HepG2 (cell line): ENCODE data around the gene ZC3H18. TPM values are rescaled to one million over a fixed set of nuclear protein-coding genes. Genes with fewer than 3 reads are reported as not detected.

ENCODE experiments used
- ATAC-seq: fragments of 200-7000 bp; cut with Tn5 transposase; 3 replicates; pipeline ENCODE4 v1.9.1; 2020; ENCODE audit warnings: mild to moderate bottlenecking, moderate library complexity
- BruUV-seq: library from RNA; stranded (reverse); fragments of 400-500 nt; replicated peaks from 2 replicates; lab custom pipeline; 2021; lab: Mats Ljungman, UMichigan
- CTCF ChIA-PET: fragments of 300-600 bp; formaldehyde crosslinking; extraction: SDS; loops from one replicate; lab custom pipeline; 2021; ENCODE audit warnings: low total read pairs, inconsistent platforms, low intra/inter-chr PET ratio; lab: Yijun Ruan, JAX
- POLR2A ChIA-PET: fragments of 350-600 bp; sonication (Branson Sonifier 250); formaldehyde crosslinking; loops from one replicate; lab custom pipeline; 2020; ENCODE audit warnings: antibody characterized with exemption, inconsistent platforms; lab: Yijun Ruan, JAX
- DNase-seq: peaks from one replicate; pipeline ENCODE4 v3.0.0-alpha.2; 2015; ENCODE audit warnings: low spot score
- FAIRE-seq: peaks from 3 replicates; lab custom pipeline; 2011; peaks lifted over from hg19 to GRCh38; lab: Jason Lieb, UNC
- H2AFZ ChIP-seq: one replicate; pipeline ENCODE4 v1.6.1; 2011; ENCODE audit warnings: low read length, inconsistent platforms
- H3K27ac ChIP-seq: fragments of 300-600 bp; 3 replicates; pipeline ENCODE4 v1.8.0; 2011; ENCODE audit warnings: mixed run types, mild to moderate bottlenecking, mixed read lengths, low read length, inconsistent platforms; ENCODE audit not compliant: insufficient read depth; ENCODE audit errors: extremely low read length
- H3K27me3 ChIP-seq, 2 experiments: fragments of 200-600 bp in 1 of 2; 2 replicates in 1 of 2; 3 replicates in 1 of 2; pipeline versions ENCODE4 v1.6.0 to v1.8.0; 2011; ENCODE audit warnings: low read length in 2 of 2, mild to moderate bottlenecking in 2 of 2, moderate library complexity in 2 of 2, inconsistent platforms in 1 of 2; ENCODE audit not compliant: insufficient read depth in 2 of 2, control insufficient read depth in 1 of 2
- H3K36me3 ChIP-seq, 2 experiments: fragments of 200-600 bp in 1 of 2; replicated peaks in 1 of 2; 2 replicates in 1 of 2; 3 replicates in 1 of 2; pipeline versions ENCODE4 v1.5.1 to v1.8.0; 2011; ENCODE audit warnings: low read length in 2 of 2, inconsistent platforms in 1 of 2; ENCODE audit not compliant: insufficient read depth in 2 of 2, control insufficient read depth in 1 of 2
- H3K4me1 ChIP-seq: 2 replicates; pipeline ENCODE4 v1.5.1; 2012; ENCODE audit warnings: low read length, inconsistent platforms; ENCODE audit not compliant: insufficient read depth
- H3K4me2 ChIP-seq: 2 replicates; pipeline ENCODE4 v1.6.0; 2011; ENCODE audit warnings: low read depth, low read length, inconsistent platforms
- H3K4me3 ChIP-seq, 3 experiments: fragments of 200-600 bp in 1 of 3; sonication (generic), shearing (Covaris generic) in 1 of 3; replicated peaks in 1 of 3; 2 replicates each; pipeline ENCODE4 v1.5.1; 2011 to 2016; ENCODE audit warnings: low read length in 3 of 3, inconsistent platforms in 2 of 3, low read depth in 2 of 3, mild to moderate bottlenecking in 2 of 3, control low read depth in 1 of 3, mixed read lengths in 1 of 3; ENCODE audit not compliant: insufficient read depth in 1 of 3
- H3K79me2 ChIP-seq: one replicate; pipeline ENCODE4 v1.6.1; 2011; ENCODE audit warnings: low read length, inconsistent platforms; ENCODE audit not compliant: insufficient read depth
- H3K9ac ChIP-seq: 2 replicates; pipeline ENCODE4 v1.6.0; 2011; ENCODE audit warnings: mild to moderate bottlenecking, low read depth, low read length, inconsistent platforms; ENCODE audit not compliant: insufficient read depth
- H3K9me3 ChIP-seq: 2 replicates; pipeline ENCODE4 v1.5.1; 2012; ENCODE audit warnings: mild to moderate bottlenecking, low read length
- H4K20me1 ChIP-seq: 2 replicates; pipeline ENCODE4 v1.6.0; 2011; ENCODE audit warnings: inconsistent platforms, mild to moderate bottlenecking, low read length, moderate library complexity; ENCODE audit not compliant: insufficient read depth
- AHR ChIP-seq: IDR thresholded peaks from 2 replicates; pipeline ENCODE4 v1.6.1; 2018; ENCODE audit warnings: missing genetic modification reagents, missing compliant biosample characterization
- DZIP1 ChIP-seq: sonication (generic); formaldehyde crosslinking; IDR thresholded peaks from 2 replicates; pipeline ENCODE4 v1.5.0; 2020; ENCODE audit warnings: mild to moderate bottlenecking, missing genetic modification reagents
- EZH2 ChIP-seq: conservative IDR thresholded peaks from 2 replicates; pipeline ENCODE4 v1.6.1; 2012; ENCODE audit warnings: mild to moderate bottlenecking, low read depth, low read length, moderate library complexity
- FOXO4 ChIP-seq: sonication (generic); formaldehyde crosslinking; conservative IDR thresholded peaks from 2 replicates; pipeline ENCODE4 v1.8.1; 2023; ENCODE audit warnings: missing genetic modification reagents
- KDM2A ChIP-seq: sonication (generic); formaldehyde crosslinking; IDR thresholded peaks from 2 replicates; pipeline ENCODE4 v1.4.0; 2020; ENCODE audit warnings: low read depth, missing genetic modification reagents, borderline replicate concordance
- MYPOP ChIP-seq: sonication (generic); formaldehyde crosslinking; IDR thresholded peaks from 2 replicates; pipeline ENCODE4 v1.8.1; 2023; ENCODE audit warnings: mild to moderate bottlenecking, moderate library complexity, missing genetic modification reagents
- RBM39 ChIP-seq: fragments of 200-400 bp; formaldehyde crosslinking; IDR thresholded peaks from one replicate; pipeline ENCODE4 v1.6.1; 2018; ENCODE audit warnings: antibody characterized with exemption, mild to moderate bottlenecking, low read depth, low read length; ENCODE audit not compliant: poor library complexity, severe bottlenecking
- SRY ChIP-seq: sonication (generic); formaldehyde crosslinking; IDR thresholded peaks from 2 replicates; pipeline ENCODE4 v1.8.0; 2022; ENCODE audit warnings: mild to moderate bottlenecking, missing genetic modification reagents
- ZNF512B ChIP-seq: sonication (generic); formaldehyde crosslinking; IDR thresholded peaks from 2 replicates; pipeline ENCODE4 v1.5.1; 2020; ENCODE audit warnings: missing genetic modification reagents, mild to moderate bottlenecking, borderline replicate concordance
- ZNF710 ChIP-seq: sonication (generic); formaldehyde crosslinking; IDR thresholded peaks from 2 replicates; pipeline ENCODE4 v1.5.0; 2020; ENCODE audit warnings: mild to moderate bottlenecking, missing genetic modification reagents, borderline replicate concordance
- WGBS: methylation state at CpG from one replicate; pipeline ENCODE4 v1.1.6; 2017; ENCODE audit warnings: low lambda C conversion rate; 5-methylcytosine and 5-hydroxymethylcytosine counted together
- in situ Hi-C: cut with HindIII; loops from 2 replicates; pipeline ENCODE4 v1.10.0; 2017; ENCODE audit warnings: low pct_unique_long_range_greater_than_20kb; ENCODE audit not compliant: extremely low pct_ligation_motif_present
- intact Hi-C: fragments of 100-400 bp; cut with micrococcal nuclease; formaldehyde crosslinking; loops from one replicate; pipeline ENCODE4 v1.10.0; 2022; ENCODE audit not compliant: unreplicated experiment
- polyA plus RNA-seq, 8 experiments: library from polyadenylated mRNA; depleted of rRNA in 3 of 8; stranded (reverse) in 7 of 8; unstranded in 1 of 8; fragments of >200 nt; fragmentation: Illumina TruSeq in 4 of 8; extraction: Trizol in 4 of 8; gene quantifications; 2 replicates each; pipeline versions ENCODE4 v1.2.1 to v1.2.3, GENCODE V29; 2011 to 2016; ENCODE audit warnings: low read depth in 4 of 8, missing spikeins in 1 of 8, mixed read lengths in 1 of 8; ENCODE audit not compliant: insufficient read depth in 1 of 8
- total RNA-seq, 5 experiments: library from RNA; depleted of rRNA; stranded (reverse); fragments of >200 nt; fragmentation: Illumina TruSeq; extraction: Trizol; gene quantifications; 2 replicates each; pipeline ENCODE4 v1.2.3, GENCODE V29; 2016; ENCODE audit warnings: low read depth in 1 of 5

Gene ZC3H18
- total and polyA plus RNA-seq, 2 of the 13 experiments (the other 11 are each of a cell fraction or from before 2014, with no cell fraction given) = 11.2 to 27.4 TPM

- H3K9ac ChIP-seq = peak overlapping the region; percentile 4; the same call in 1 of the 2 replicates
- no peak overlapping the region for H3K27ac ChIP-seq
- DNase-seq = no peak
- 0 out of 2 replicates have a peak, but pooled peaks have one; percentile 41 for TF ChIP-seq KDM2A
- 0 out of 2 replicates have a peak, but pooled peaks have one; percentile 15 for TF ChIP-seq ZNF512B (CRISPR knock-in tag)
- TF ChIP-seq AHR (CRISPR knock-in tag) = 0 out of 2 replicates have a peak, but pooled peaks have one; percentile 8
- peak; percentile 14 for TF ChIP-seq RBM39
- 0 out of 2 replicates have a peak, but pooled peaks have one; percentile 1 for TF ChIP-seq SRY
- no peak for TF ChIP-seq FOXO4 (CRISPR knock-in tag)
- TF ChIP-seq ZNF710 = no peak
- TF ChIP-seq MYPOP (CRISPR knock-in tag) = 0 out of 2 replicates have a peak, but pooled peaks have one; percentile 27
- peak; percentile 93; the same call in 1 of the 2 replicates for TF ChIP-seq EZH2
- TF ChIP-seq DZIP1 (CRISPR knock-in tag) = 0 out of 2 replicates have a peak, but pooled peaks have one; percentile 38
- 10% methylated on average over 12 of the region's 13 CpGs for WGBS
- H3K4me1 ChIP-seq = peaks cover 28% of the 10 kb centered on the region
- H2AFZ ChIP-seq = no peak overlapping the region
- peak overlapping the region; percentile 82 for H3K4me2 ChIP-seq
- H3K27me3 ChIP-seq = peaks cover 17 to 39% of the 10 kb centered on the region in 2 experiments; a peak in 4 of 5 replicates
- peak overlapping the region; percentile 1 to 67 (median 17); a peak in 5 of 6 replicates for H3K4me3 ChIP-seq
- H3K79me2 ChIP-seq = no peaks in the 10 kb centered on the region
- no peaks in the 10 kb centered on the region for H3K9me3 ChIP-seq
- BruUV-seq = no TSS peak
- FAIRE-seq = no peak
- peaks cover 0 to 5% of the 10 kb centered on the region in 2 experiments; a peak in 1 of 5 replicates for H3K36me3 ChIP-seq
- intact Hi-C loops = no loop called here
- in situ Hi-C loops = no loop called here
- peaks cover 6% of the 10 kb centered on the region; the same call in 1 of the 2 replicates for H4K20me1 ChIP-seq
- ATAC-seq = peak; percentile 16
- CTCF ChIA-PET = no interaction called here
- POLR2A ChIA-PET = interaction anchor here (1.4 kb wide), 2 partner anchors 9 to 23 kb away, joined by 4 to 8 read pairs; partner anchors contain the start of gene MVD
Observed at GRCh38 chr16:88640039-88640495, 69.9 kb downstream of the ZC3H18 start.
